Measurements from ENCODE around the gene KIDINS220.

Gene KIDINS220

DNA sequence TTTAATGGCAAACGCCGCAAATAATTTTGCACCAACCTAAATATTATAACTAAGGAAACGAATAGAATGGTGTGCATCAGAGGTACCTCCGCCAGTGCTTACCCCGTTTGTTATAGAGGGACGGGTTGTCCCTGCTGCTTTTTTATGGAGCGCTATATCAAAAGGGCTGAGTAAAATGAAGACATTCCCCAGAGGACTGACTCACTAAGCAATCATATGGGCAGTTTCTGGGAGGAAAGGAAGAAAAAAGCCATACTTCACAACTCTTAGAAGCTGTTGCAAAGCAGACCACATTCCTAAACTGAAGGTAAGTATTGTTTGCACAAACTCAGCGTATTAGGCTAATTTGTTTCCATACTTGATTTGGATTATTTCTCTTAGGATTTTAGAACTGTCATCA lies 142.7 kb downstream of the KIDINS220 start:
- no peak overlapping the region for H3K4me3 ChIP-seq (replicated peaks; ENCODE audit: low read depth, low read length)
- DNase-seq (ENCODE audit: extremely low read depth, low read depth) = no peak
- TF ChIP-seq CTCF (IDR thresholded peaks at IDR 0.05; ENCODE audit: low read depth, low read length, missing control alignments) = no peak

DNA sequence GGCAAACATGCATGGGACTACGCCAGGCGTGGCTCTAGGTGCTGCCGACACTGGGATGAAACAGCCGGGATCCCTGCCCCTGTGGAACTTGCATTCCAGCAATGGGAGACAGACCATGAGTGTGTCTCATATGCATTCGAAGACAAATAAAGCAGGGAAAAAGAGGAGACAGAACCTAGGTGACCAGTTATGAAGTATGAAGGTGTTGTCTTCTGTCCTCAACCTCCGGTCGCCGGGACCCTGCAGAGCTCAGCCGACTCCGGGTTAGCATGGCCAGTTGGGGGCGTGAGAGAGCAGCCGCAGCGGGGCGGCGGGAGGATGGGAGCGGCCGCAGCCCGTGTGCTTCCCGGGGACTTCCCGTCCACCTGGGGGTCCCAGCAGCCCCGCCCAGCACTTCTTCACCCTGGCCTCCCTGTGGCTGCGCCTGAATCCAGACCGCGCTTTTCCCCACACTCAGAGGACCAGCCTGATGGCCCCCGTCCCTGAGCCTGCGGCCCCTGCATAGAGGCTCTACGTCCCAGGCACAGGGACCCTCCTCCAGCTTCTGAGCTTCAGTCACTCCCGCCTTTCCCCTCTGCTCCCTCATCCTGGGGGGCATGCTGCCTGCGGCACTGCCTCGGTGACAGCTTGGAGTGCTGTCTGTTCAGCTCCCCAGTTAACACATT lies 144.1 kb downstream of the KIDINS220 start:
- peak; percentile 64 for TF ChIP-seq CTCF (IDR thresholded peaks at IDR 0.05; ENCODE audit: low read depth, low read length, missing control alignments)
- H3K4me3 ChIP-seq (replicated peaks; ENCODE audit: low read depth, low read length) = no peak overlapping the region
- DNase-seq (ENCODE audit: extremely low read depth, low read depth) = no peak

GRCh38 chr2:8692783-8693156 lies 144.6 kb downstream of the KIDINS220 start:
- no peak overlapping the region for H3K4me3 ChIP-seq (replicated peaks; ENCODE audit: low read depth, low read length)
- no peak for DNase-seq (ENCODE audit: extremely low read depth, low read depth)
- no peak for TF ChIP-seq CTCF (IDR thresholded peaks at IDR 0.05; ENCODE audit: low read depth, low read length, missing control alignments)

DNA sequence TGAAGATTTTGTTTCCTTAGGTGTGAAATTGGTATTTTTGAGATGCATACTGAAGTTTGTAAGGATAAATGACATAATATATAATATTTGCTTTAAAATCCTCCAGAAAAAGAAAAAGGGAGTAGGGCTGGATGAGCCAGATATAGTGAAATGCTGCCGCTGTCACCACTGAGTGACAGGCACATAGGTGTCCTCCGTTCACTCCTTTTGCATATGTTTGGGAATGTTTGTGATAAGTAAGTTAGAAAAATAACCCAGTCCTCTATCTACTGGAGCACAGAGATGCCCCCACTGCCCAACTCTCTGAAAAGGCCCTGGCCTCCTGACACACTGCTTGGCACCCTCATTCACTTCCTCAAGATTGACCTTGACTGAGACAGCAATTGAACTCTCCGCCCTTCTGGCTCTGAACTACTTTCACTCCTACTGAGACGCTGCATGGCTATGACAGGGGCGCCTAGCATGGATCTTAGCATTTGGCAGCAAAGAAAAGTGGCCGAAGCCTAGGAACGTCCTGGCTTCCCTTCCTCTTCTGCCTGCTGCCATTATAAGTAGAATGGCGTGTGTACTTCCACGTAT lies 145.5 kb downstream of the KIDINS220 start:
- no peak for DNase-seq (ENCODE audit: extremely low read depth, low read depth)
- TF ChIP-seq CTCF (IDR thresholded peaks at IDR 0.05; ENCODE audit: low read depth, low read length, missing control alignments) = no peak
- no peak overlapping the region for H3K4me3 ChIP-seq (replicated peaks; ENCODE audit: low read depth, low read length)

- DNase-seq (ENCODE audit: extremely low read depth, low read depth) = no peak
- H3K4me3 ChIP-seq (replicated peaks; ENCODE audit: low read depth, low read length) = peak overlapping the region; percentile 44
- peak; percentile 79 for TF ChIP-seq CTCF (IDR thresholded peaks at IDR 0.05; ENCODE audit: low read depth, low read length, missing control alignments)
Observed at GRCh38 chr2:8685697-8686358, 151.6 kb downstream of the KIDINS220 start.

DNA sequence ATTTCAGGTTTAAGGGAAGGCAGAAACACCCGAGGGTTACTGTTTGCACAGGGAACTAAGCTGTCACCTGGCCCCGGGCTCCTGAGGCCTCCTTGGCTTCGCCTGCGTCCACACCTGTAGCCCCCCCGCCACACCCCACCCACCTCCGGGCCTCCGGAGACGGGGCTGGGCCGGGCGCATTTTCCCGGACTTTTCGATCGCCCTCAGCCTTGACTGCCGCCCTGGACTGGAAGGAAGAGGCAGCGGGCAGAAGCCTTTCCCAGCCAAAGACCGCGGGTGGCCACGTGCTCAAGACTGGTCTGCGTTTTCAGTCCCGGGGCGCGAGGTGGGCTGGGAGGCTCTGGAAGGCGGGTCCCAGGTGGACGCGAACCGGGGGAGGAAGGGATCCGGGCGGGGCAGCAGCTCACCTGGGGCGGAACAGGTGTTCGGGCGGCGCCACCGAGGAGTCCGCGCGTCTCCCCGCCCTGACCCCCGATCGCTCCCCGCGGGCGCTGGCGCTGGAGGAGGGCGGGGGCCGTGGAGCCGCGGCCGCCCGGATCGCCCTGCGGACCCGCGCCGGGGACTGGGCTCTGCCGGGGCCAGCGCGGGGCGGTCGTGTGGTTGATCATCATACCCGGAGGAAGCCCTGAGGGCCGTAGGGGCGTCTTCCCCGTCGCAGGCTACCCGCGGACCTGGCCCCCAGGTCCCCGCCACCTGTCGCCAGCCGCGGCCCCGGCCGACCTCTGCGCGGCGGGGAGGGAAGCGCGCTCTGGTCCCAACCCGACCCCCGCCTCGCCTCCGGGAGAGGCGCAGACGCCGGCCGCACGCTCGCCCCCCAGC lies 152.3 kb downstream of the KIDINS220 start:
- no peak for TF ChIP-seq CTCF (IDR thresholded peaks at IDR 0.05; ENCODE audit: low read depth, low read length, missing control alignments)
- DNase-seq (ENCODE audit: extremely low read depth, low read depth) = no peak
- H3K4me3 ChIP-seq (replicated peaks; ENCODE audit: low read depth, low read length) = peak overlapping the region; percentile 44
